PC-9 (cell line): ENCODE measurements around the gene MEF2C.

Source experiments
- CTCF ChIP-seq: fragments of 200-600 bp; sonication (generic); conservative IDR thresholded peaks from 2 replicates; pipeline ENCODE4 v1.6.1; 2017; ENCODE audit warnings: mixed run types, antibody characterized with exemption, mild to moderate bottlenecking, moderate library complexity
- EZH2 ChIP-seq: fragments of 200-600 bp; sonication (generic); IDR thresholded peaks from 2 replicates; pipeline ENCODE4 v1.8.0; 2017; ENCODE audit warnings: antibody characterized with exemption, low read depth

- no peak for TF ChIP-seq CTCF
- TF ChIP-seq EZH2 = no peak
Observed at GRCh38 chr5:88827997-88828396, 55.0 kb downstream of the MEF2C start.
